Osteoblast (primary cell): ENCODE measurements around the gene SHROOM3. TPM values are rescaled to one million over a fixed set of nuclear protein-coding genes. Genes with fewer than 3 reads are reported as not detected.

Source experiments
- DNase-seq: peaks from one replicate; pipeline ENCODE4 v3.0.0; 2011; ENCODE audit warnings: low spot score, mixed read lengths; ENCODE audit not compliant: insufficient read length; ENCODE audit errors: missing footprints
- H2AFZ ChIP-seq: 2 replicates; pipeline ENCODE4 v1.6.0; 2011; ENCODE audit warnings: mild to moderate bottlenecking, low read length
- H3K27ac ChIP-seq: 2 replicates; pipeline ENCODE4 v1.5.1; 2011; ENCODE audit warnings: mild to moderate bottlenecking, low read depth, low read length, moderate library complexity
- H3K27me3 ChIP-seq: 2 replicates; pipeline ENCODE4 v1.6.0; 2012; ENCODE audit warnings: mild to moderate bottlenecking, control low read depth, inconsistent platforms, low read length, moderate library complexity; ENCODE audit not compliant: insufficient read depth
- H3K36me3 ChIP-seq: 2 replicates; pipeline ENCODE4 v1.5.1; 2011; ENCODE audit warnings: mild to moderate bottlenecking, low read length, control low read depth, moderate library complexity; ENCODE audit not compliant: insufficient read depth
- H3K4me1 ChIP-seq: 2 replicates; pipeline ENCODE4 v1.5.1; 2011; ENCODE audit warnings: mild to moderate bottlenecking, low read length, control low read depth, moderate library complexity; ENCODE audit not compliant: insufficient read depth
- H3K4me2 ChIP-seq: 2 replicates; pipeline ENCODE4 v1.6.0; 2011; ENCODE audit warnings: mild to moderate bottlenecking, low read length; ENCODE audit not compliant: insufficient read depth
- H3K4me3 ChIP-seq: fragments of 200-600 bp; sonication (generic); 3 replicates; pipeline ENCODE4 v1.5.1; 2012; ENCODE audit warnings: mild to moderate bottlenecking, low read length, inconsistent platforms; ENCODE audit not compliant: insufficient read depth
- H3K79me2 ChIP-seq: 2 replicates; pipeline ENCODE4 v1.6.0; 2012; ENCODE audit warnings: mild to moderate bottlenecking, low read length, control low read depth, inconsistent platforms; ENCODE audit not compliant: insufficient read depth
- H3K9me3 ChIP-seq: 2 replicates; pipeline ENCODE4 v1.5.1; 2011; ENCODE audit warnings: low read depth, low read length, control low read depth
- H4K20me1 ChIP-seq: 2 replicates; pipeline ENCODE4 v1.6.0; 2012; ENCODE audit warnings: mild to moderate bottlenecking, low read length, control low read depth; ENCODE audit not compliant: insufficient read depth
- small RNA-seq: library from RNA; depleted of rRNA; stranded (forward); fragments of <200 nt; gene quantifications from one replicate; pipeline ENCODE3, GENCODE V24; 2012
- total RNA-seq: library from RNA; depleted of rRNA; stranded (reverse); fragments of >200 nt; gene quantifications from 2 replicates; pipeline ENCODE4 v1.2.3, GENCODE V29; 2012
- TF ChIP-seq, protein P1 (sequence below): IDR thresholded peaks from 2 replicates; pipeline ENCODE4 v1.5.1; 2011; ENCODE audit warnings: mild to moderate bottlenecking, low read depth, low read length, moderate library complexity; ENCODE audit errors: extremely low read depth

SHROOM3 gene
- total RNA-seq, 1 donor: 9.8 TPM

DNA sequence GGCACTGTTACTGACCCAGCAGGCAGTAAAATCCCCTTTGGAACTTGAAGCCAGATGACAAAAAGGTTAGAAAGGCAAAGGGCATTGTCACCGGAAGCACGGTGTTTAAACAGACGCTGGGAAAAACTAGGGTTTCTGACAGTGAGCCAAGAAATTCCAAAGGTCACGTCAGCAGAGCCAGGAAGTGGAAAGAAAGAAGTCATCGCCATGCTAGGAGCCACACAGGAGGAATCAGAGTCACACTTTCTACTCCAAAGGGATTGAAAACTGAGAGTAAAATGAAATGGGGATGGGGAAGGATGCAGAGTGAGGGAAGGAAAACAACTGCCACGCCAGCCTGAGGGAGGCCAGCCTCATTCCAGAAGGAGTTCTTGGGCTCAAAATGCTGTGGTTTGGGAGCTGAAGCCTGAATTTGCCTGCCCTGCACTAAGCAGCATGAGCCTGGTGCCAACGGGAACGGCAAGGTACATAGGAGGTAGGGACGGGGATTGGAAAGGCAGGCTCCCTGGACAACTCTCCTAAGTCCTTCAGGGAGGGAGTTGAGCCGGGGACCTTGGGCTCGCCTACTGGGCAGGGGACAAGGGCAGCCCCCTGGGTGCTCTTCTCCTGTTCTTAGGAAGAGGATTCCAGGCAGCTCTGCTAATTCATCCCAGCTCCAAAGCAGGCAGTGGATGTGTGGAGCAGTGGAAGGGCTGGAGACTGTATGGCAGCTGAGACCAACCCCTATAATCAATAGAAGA, 396.1 kb downstream of the SHROOM3 start:
- Histone ChIP-seq H3K4me1 (peaks cover 20% of the 10 kb centered on the region), H3K36me3 (no peaks in the 10 kb centered on the region), H3K9me3 (no peaks in the 10 kb centered on the region), H3K4me2 (peak overlapping the region; percentile 67), H3K27me3 (no peaks in the 10 kb centered on the region), H3K4me3 (peak overlapping the region; percentile 30), H4K20me1 (no peaks in the 10 kb centered on the region), H3K79me2 (no peaks in the 10 kb centered on the region), H3K27ac (peak overlapping the region; percentile 80), H2AFZ (peak overlapping the region; percentile 91)
- peak; percentile 38 for DNase-seq
- TF ChIP-seq, protein P1, sequence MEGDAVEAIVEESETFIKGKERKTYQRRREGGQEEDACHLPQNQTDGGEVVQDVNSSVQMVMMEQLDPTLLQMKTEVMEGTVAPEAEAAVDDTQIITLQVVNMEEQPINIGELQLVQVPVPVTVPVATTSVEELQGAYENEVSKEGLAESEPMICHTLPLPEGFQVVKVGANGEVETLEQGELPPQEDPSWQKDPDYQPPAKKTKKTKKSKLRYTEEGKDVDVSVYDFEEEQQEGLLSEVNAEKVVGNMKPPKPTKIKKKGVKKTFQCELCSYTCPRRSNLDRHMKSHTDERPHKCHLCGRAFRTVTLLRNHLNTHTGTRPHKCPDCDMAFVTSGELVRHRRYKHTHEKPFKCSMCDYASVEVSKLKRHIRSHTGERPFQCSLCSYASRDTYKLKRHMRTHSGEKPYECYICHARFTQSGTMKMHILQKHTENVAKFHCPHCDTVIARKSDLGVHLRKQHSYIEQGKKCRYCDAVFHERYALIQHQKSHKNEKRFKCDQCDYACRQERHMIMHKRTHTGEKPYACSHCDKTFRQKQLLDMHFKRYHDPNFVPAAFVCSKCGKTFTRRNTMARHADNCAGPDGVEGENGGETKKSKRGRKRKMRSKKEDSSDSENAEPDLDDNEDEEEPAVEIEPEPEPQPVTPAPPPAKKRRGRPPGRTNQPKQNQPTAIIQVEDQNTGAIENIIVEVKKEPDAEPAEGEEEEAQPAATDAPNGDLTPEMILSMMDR: no peak

DNA sequence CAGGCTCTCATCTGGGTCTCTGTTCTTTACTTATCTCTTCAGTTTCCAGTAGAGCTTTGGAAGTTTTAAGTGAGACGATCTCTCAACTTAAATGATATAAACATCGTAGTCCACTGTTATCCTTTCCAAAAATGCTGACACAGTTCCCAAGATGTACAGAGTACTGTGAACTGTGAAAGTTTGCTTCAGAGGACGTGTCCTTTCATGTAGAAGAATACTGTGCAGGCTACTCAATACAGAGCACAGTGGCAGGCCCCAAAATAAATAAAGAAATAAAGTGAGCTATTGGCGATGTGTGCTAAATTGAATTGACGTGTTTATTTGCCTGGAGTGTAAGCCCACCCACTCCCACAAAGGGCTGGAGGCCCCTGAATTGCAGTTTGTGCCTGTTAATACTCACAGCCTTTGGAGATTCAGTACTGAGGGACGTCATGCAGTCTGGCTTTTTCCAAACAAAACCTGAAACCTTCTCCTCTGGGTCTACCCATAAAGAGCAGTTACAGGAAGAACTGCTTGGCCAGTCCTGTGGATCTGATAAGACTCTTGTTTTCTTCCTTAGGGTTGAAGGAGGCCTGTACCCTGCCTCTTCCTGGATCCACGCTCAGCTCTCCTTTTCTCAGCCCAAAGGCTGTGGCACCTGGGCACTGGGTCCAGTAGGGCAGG, 396.8 kb downstream of the SHROOM3 start:
- no peak for DNase-seq
- no peak overlapping the region for H3K4me3 ChIP-seq
- H3K79me2 ChIP-seq: no peaks in the 10 kb centered on the region
- no peaks in the 10 kb centered on the region for H4K20me1 ChIP-seq
- H3K27me3 ChIP-seq: no peaks in the 10 kb centered on the region
- peaks cover 20% of the 10 kb centered on the region for H3K4me1 ChIP-seq
- TF ChIP-seq, protein P1: no peak
- H3K4me2 ChIP-seq: peak overlapping the region; percentile 67
- H2AFZ ChIP-seq: peak overlapping the region; percentile 91
- H3K9me3 ChIP-seq: no peaks in the 10 kb centered on the region
- H3K27ac ChIP-seq: peak overlapping the region; percentile 80
- H3K36me3 ChIP-seq: no peaks in the 10 kb centered on the region

Small RNA genes lying within 50 kb of the gene (small RNA-seq; reads per million reads assigned to genes)
- gene MIR4450 (not detected), gene RF00278 (not detected), gene RNU6-145P (not detected)

Other genes starting within 250 kb of the SHROOM3 start
- 200 and 216 TPM in 2 replicates for gene SCARB2, start 221.4 kb upstream of the SHROOM3 start, total RNA-seq
- gene FAM47E, start 183.5 kb upstream of the SHROOM3 start, total RNA-seq: under 0.01 and 0.36 TPM in 2 replicates
- 3.6 and 6.5 TPM in 2 replicates for gene STBD1, start 128.5 kb upstream of the SHROOM3 start, total RNA-seq
- 0.36 and 0.59 TPM in 2 replicates for gene CCDC158, start 14.1 kb upstream of the SHROOM3 start, total RNA-seq